ENCODE data around the gene NHEJ1. TPM values are rescaled to one million over a fixed set of nuclear protein-coding genes. Genes with fewer than 3 reads are reported as not detected.

Gene NHEJ1
- total and polyA plus RNA-seq, 2 of the 13 experiments (the other 11 are each of a cell fraction or from before 2014, with no cell fraction given), result 30.0 to 30.7 TPM

DNA sequence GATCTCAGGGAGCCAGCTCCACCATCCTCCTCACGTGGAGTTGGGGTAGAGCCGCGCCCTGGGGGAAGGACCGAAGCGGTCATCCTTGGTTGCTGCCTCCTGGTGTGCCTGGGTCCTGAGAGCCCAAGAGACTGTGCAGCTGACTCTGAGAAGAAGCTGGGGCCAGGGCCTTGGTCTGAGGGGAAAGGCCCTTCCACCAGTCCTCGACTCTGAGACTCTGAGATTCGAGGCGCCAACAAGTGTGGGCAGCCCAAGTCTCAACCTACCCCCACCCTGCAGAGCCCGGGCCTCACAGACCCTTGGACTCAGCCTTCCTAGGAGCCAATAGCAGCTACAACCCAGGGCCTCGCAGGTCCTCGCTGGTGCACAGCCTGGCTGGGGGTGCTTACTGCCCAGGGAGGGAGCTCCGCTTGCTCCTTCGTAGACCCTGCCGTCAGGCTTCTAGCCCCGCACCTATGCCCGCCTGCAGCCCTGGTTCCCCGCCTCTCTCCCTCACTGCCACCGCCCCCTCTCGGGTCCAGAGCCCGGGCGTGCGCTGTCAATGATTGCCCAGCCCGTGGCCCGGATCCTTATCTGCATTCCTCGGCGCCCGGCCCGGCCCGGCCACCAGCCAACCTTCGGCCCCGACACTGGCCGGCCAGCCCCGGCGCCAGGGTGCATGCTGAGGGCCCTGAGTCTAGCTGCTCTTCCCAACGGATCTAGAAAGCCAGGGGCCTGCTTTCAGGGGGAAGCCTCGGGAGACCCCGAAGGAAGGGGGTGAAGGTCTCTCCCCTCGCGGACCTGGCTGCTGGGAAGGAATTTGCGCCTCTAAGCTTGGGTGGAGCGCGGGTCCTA lies 101.9 kb downstream of the NHEJ1 start (continued):
- TF ChIP-seq, protein P1, sequence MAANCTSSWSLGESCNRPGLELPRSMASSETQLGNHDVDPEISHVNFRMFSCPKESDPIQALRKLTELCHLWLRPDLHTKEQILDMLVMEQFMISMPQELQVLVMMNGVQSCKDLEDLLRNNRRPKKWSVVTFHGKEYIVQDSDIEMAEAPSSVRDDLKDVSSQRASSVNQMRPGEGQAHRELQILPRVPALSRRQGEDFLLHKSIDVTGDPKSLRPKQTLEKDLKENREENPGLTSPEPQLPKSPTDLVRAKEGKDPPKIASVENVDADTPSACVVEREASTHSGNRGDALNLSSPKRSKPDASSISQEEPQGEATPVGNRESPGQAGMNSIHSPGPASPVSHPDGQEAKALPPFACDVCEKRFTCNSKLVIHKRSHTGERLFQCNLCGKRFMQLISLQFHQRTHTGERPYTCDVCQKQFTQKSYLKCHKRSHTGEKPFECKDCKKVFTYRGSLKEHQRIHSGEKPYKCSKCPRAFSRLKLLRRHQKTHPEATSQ (CRISPR knock-in tag; IDR thresholded peaks at IDR 0.05; ENCODE audit: borderline replicate concordance), result 0 out of 2 replicates have a peak, but pooled peaks have one; percentile 34
- TF ChIP-seq GTF2F1 (IDR thresholded peaks at IDR 0.05; ENCODE audit: low read length) (no peak), SNAPC5 (CRISPR knock-in tag; IDR thresholded peaks at IDR 0.05; ENCODE audit: borderline replicate concordance) (no peak), KLF15 (CRISPR knock-in tag; IDR thresholded peaks at IDR 0.05; ENCODE audit: borderline replicate concordance) (no peak), HMGXB3 (CRISPR knock-in tag; IDR thresholded peaks at IDR 0.05; ENCODE audit: borderline replicate concordance) (peak; percentile 97), ZNF740 (CRISPR knock-in tag; IDR thresholded peaks at IDR 0.05) (no peak), ZNF280B (CRISPR knock-in tag; IDR thresholded peaks at IDR 0.05; ENCODE audit: borderline replicate concordance) (no peak), HDAC6 (IDR thresholded peaks at IDR 0.05; ENCODE audit: low read depth, low read length) (no peak), ZNF280D (CRISPR knock-in tag; IDR thresholded peaks at IDR 0.05) (0 out of 2 replicates have a peak, but pooled peaks have one; percentile 38), ZNF296 (CRISPR knock-in tag; conservative IDR thresholded peaks at IDR 0.05) (no peak), ZNF44 (CRISPR knock-in tag; IDR thresholded peaks at IDR 0.05) (no peak)
- TF ChIP-seq, protein P2, sequence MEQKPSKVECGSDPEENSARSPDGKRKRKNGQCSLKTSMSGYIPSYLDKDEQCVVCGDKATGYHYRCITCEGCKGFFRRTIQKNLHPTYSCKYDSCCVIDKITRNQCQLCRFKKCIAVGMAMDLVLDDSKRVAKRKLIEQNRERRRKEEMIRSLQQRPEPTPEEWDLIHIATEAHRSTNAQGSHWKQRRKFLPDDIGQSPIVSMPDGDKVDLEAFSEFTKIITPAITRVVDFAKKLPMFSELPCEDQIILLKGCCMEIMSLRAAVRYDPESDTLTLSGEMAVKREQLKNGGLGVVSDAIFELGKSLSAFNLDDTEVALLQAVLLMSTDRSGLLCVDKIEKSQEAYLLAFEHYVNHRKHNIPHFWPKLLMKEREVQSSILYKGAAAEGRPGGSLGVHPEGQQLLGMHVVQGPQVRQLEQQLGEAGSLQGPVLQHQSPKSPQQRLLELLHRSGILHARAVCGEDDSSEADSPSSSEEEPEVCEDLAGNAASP (CRISPR knock-in tag; IDR thresholded peaks at IDR 0.05; ENCODE audit: borderline replicate concordance), result peak; percentile 38; the same call in 1 of the 2 replicates

All from HepG2 (cell line).